ENCODE data around the gene PLSCR4. TPM values are rescaled to one million over a fixed set of nuclear protein-coding genes. Genes with fewer than 3 reads are reported as not detected.

The PLSCR4 gene
- total RNA-seq, 2 experiments from 2014 or later: not detected

GRCh38 chr3:146166415-146166821 is 84.5 kb downstream of the PLSCR4 start:
- Mint-ChIP-seq H3K27me3 (peaks cover 25% of the 10 kb centered on the region), H3K4me1 (ENCODE audit: low read depth) (peaks cover 6% of the 10 kb centered on the region), H3K36me3 (ENCODE audit: low read depth) (no peaks in the 10 kb centered on the region), H3K9me3 (no peaks in the 10 kb centered on the region), H3K4me3 (no peak overlapping the region), H3K27ac (no peak overlapping the region)
- ChIA-PET CTCF (interaction anchor here (2.4 kb wide), 1 partner anchor 23 kb away, joined by 14 read pairs; no protein-coding TSS in a partner anchor), POLR2A (no interaction called here)
- DNase-seq: no peak
- intact Hi-C loops (cut with micrococcal nuclease): no loop called here
- TF ChIP-seq CTCF (IDR thresholded peaks at IDR 0.05): no peak
- ATAC-seq: no peak

- ATAC-seq (no peak), DNase-seq (no peak)
- TF ChIP-seq CTCF (IDR thresholded peaks at IDR 0.05): no peak
- Mint-ChIP-seq H3K36me3 (ENCODE audit: low read depth) (no peaks in the 10 kb centered on the region), H3K4me3 (no peak overlapping the region), H3K27ac (no peak overlapping the region), H3K9me3 (no peaks in the 10 kb centered on the region), H3K4me1 (ENCODE audit: low read depth) (peaks cover 6% of the 10 kb centered on the region), H3K27me3 (peaks cover 27% of the 10 kb centered on the region)
- ChIA-PET POLR2A (no interaction called here), CTCF (interaction anchor here (2.4 kb wide), 1 partner anchor 24 kb away, joined by 14 read pairs; no protein-coding TSS in a partner anchor)
- intact Hi-C loops (cut with micrococcal nuclease): no loop called here
Measured at GRCh38 chr3:146165877-146166276, 85.0 kb downstream of the PLSCR4 start.

DNA sequence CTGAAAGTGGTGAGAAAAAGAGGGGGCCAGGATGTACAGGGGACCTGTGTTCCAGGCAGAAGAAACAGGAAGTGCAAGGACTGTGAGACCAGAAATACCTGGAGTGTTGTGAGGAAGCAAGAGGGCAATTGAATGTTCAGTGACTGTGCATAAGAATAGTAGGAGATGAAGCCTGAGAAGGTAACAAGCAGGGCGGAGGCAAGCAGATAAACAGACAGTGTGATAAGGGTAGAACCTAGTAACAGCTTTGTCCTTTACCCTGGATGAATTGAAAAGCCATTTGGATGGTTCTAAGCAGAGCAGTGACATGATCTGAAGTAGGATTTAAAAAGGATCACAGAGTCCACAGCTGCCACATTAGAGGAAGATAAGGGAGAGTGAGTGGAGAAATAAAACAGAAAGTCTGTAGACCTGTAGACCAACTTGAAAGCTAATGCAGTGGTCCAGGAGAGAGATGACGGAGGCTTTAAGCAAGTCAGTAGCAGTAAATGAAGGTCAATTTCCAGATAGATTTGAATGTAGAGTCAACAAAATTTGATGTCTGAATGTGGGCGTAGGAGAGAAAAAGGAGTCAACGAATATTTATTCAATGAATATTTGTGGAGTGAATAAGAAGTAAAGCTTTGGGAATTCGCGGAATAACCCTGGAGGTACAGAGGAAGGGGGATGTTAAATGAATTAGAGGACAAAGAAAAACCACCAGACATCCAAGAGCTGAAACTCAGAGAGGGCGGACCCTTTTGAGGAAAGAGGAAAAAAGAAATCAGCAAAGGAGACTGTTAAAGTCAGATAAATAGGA is 85.7 kb downstream of the PLSCR4 start:
- Mint-ChIP-seq H3K27ac (no peak overlapping the region), H3K27me3 (peaks cover 30% of the 10 kb centered on the region), H3K36me3 (ENCODE audit: low read depth) (no peaks in the 10 kb centered on the region), H3K4me3 (no peak overlapping the region), H3K4me1 (ENCODE audit: low read depth) (peaks cover 9% of the 10 kb centered on the region), H3K9me3 (no peaks in the 10 kb centered on the region)
- ATAC-seq (no peak), DNase-seq (no peak)
- intact Hi-C loops (cut with micrococcal nuclease): no loop called here
- ChIA-PET POLR2A (no interaction called here), CTCF (interaction anchor here (2.4 kb wide), 1 partner anchor 25 kb away, joined by 14 read pairs; no protein-coding TSS in a partner anchor)
- no peak for TF ChIP-seq CTCF (IDR thresholded peaks at IDR 0.05)

DNA sequence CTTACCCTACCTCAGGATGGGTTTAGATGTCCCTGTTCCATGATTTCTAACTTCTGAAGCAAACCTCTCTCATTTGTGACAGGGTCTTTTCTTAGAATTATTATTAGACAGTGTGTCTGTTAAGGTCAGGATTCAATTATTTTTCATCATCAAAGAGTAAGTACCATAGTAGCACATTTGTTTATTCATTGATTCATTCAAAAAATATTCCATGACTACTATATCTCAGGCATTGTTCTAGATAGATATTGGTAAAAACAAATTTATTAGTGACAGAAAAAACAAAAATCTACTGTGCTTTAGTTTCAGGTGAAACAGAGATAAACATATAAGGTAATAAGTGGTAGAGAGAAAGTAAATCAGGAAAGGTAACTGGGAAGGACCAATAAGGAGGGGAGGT is 86.4 kb downstream of the PLSCR4 start:
- Mint-ChIP-seq H3K27ac (no peak overlapping the region), H3K4me3 (no peak overlapping the region), H3K36me3 (ENCODE audit: low read depth) (no peaks in the 10 kb centered on the region), H3K27me3 (peaks cover 36% of the 10 kb centered on the region), H3K9me3 (no peaks in the 10 kb centered on the region), H3K4me1 (ENCODE audit: low read depth) (peaks cover 9% of the 10 kb centered on the region)
- ChIA-PET POLR2A (no interaction called here), CTCF (interaction anchor here (0.7 kb wide), 1 partner anchor 25 kb away, joined by 3 read pairs; no protein-coding TSS in a partner anchor)
- DNase-seq (no peak), ATAC-seq (no peak)
- intact Hi-C loops (cut with micrococcal nuclease): no loop called here
- no peak for TF ChIP-seq CTCF (IDR thresholded peaks at IDR 0.05)

GRCh38 chr3:146164071-146164470 is 86.8 kb downstream of the PLSCR4 start:
- H3K4me1 Mint-ChIP-seq (ENCODE audit: low read depth): peaks cover 9% of the 10 kb centered on the region
- ATAC-seq (no peak), DNase-seq (no peak)
- ChIA-PET CTCF (interaction anchor here (0.7 kb wide), 1 partner anchor 25 kb away, joined by 3 read pairs; no protein-coding TSS in a partner anchor), POLR2A (no interaction called here)
- no peaks in the 10 kb centered on the region for H3K9me3 Mint-ChIP-seq
- no peak for TF ChIP-seq CTCF (IDR thresholded peaks at IDR 0.05)
- peaks cover 37% of the 10 kb centered on the region for H3K27me3 Mint-ChIP-seq
- intact Hi-C loops (cut with micrococcal nuclease): no loop called here
- no peak overlapping the region for H3K27ac Mint-ChIP-seq
- H3K36me3 Mint-ChIP-seq (ENCODE audit: low read depth): no peaks in the 10 kb centered on the region
- no peak overlapping the region for H3K4me3 Mint-ChIP-seq
